MCF 10A (cell line): ENCODE data around the gene RAD51B. TPM values are rescaled to one million over a fixed set of nuclear protein-coding genes. Genes with fewer than 3 reads are reported as not detected.

Experiments used
- BruUV-seq: library from RNA; stranded (reverse); fragments of 400-500 nt; replicated peaks from 2 replicates; lab custom pipeline; 2021; lab: Mats Ljungman, UMichigan
- CTCF ChIA-PET: fragments of 300-600 bp; sonication (Branson Sonifier 250); formaldehyde crosslinking; extraction: SDS; loops from one replicate; lab custom pipeline; 2021; ENCODE audit warnings: antibody characterized with exemption, inconsistent platforms; lab: Yijun Ruan, JAX
- POLR2A ChIA-PET: fragments of 300-600, 350-650 bp; sonication (Branson Sonifier 250); formaldehyde crosslinking; extraction: SDS; loops from one replicate; lab custom pipeline; 2020; ENCODE audit warnings: antibody characterized with exemption, inconsistent platforms; lab: Yijun Ruan, JAX
- DNase-seq: peaks from one replicate; pipeline ENCODE4 v3.0.0-alpha.2; 2018; ENCODE audit not compliant: unreplicated experiment
- H3K27ac Mint-ChIP-seq: one replicate; pipeline ENCODE4 v1.8.0; 2022; ENCODE audit warnings: mild to moderate bottlenecking, low read depth, mixed read lengths; ENCODE audit not compliant: unreplicated experiment
- H3K27me3 Mint-ChIP-seq: one replicate; pipeline ENCODE4 v1.8.0; 2022; ENCODE audit warnings: mixed read lengths; ENCODE audit not compliant: insufficient read depth, unreplicated experiment
- H3K36me3 Mint-ChIP-seq: one replicate; pipeline ENCODE4 v1.8.0; 2022; ENCODE audit warnings: mild to moderate bottlenecking, moderate library complexity, mixed read lengths; ENCODE audit not compliant: insufficient read depth, unreplicated experiment
- H3K4me1 Mint-ChIP-seq: one replicate; pipeline ENCODE4 v1.8.0; 2022; ENCODE audit warnings: mixed read lengths; ENCODE audit not compliant: insufficient read depth, unreplicated experiment
- H3K4me3 Mint-ChIP-seq: one replicate; pipeline ENCODE4 v1.8.0; 2022; ENCODE audit warnings: mild to moderate bottlenecking, moderate library complexity, mixed read lengths; ENCODE audit not compliant: unreplicated experiment
- H3K9me3 Mint-ChIP-seq: one replicate; pipeline ENCODE4 v1.8.0; 2022; ENCODE audit warnings: mixed read lengths; ENCODE audit not compliant: unreplicated experiment
- CTCF ChIP-seq: fragments of 200-600 bp; IDR thresholded peaks from one replicate; pipeline ENCODE4 v1.8.0; 2022; ENCODE audit warnings: antibody characterized with exemption, mild to moderate bottlenecking; ENCODE audit not compliant: unreplicated experiment
- intact Hi-C: fragments of 100-400 bp; cut with micrococcal nuclease; formaldehyde crosslinking; loops from 2 replicates; pipeline ENCODE4 v1.14.1; 2022
- total RNA-seq: library from RNA; stranded (reverse); gene quantifications from 2 replicates; pipeline ENCODE4 v1.2.3, GENCODE V29; 2022

RAD51B gene
- total RNA-seq, 1 experiment from 2014 or later, result 14.6 TPM

GRCh38 chr14:68144051-68144681, 324.6 kb downstream of the RAD51B start:
- H3K36me3 Mint-ChIP-seq, result peaks cover 7% of the 10 kb centered on the region
- BruUV-seq, result no TSS peak
- H3K4me3 Mint-ChIP-seq, result no peak overlapping the region
- no peaks in the 10 kb centered on the region for H3K9me3 Mint-ChIP-seq
- intact Hi-C loops, result loop anchor here (5.0 kb wide), 3 partner anchors 403 to 673 kb away; partner anchors contain the start of gene ZFP36L1
- H3K27ac Mint-ChIP-seq, result peak overlapping the region; percentile 95
- ChIA-PET CTCF (interaction anchor here (0.6 to 1.9 kb wide), 4 partner anchors 14 to 200 kb away, joined by 3 to 5 read pairs (median 4); no protein-coding TSS in a partner anchor), POLR2A (interaction anchor here (0.5 to 2.1 kb wide), 20 partner anchors 9 to 720 kb away, joined by 3 to 10 read pairs (median 4); no protein-coding TSS in a partner anchor)
- DNase-seq, result peak; percentile 35
- peaks cover 75% of the 10 kb centered on the region for H3K4me1 Mint-ChIP-seq
- no peaks in the 10 kb centered on the region for H3K27me3 Mint-ChIP-seq
- no peak for TF ChIP-seq CTCF

GRCh38 chr14:68145036-68145435, 325.5 kb downstream of the RAD51B start:
- POLR2A ChIA-PET, result interaction anchor here (0.5 to 1.9 kb wide), 13 partner anchors 10 to 648 kb away, joined by 3 to 10 read pairs (median 5); partner anchors contain the start of gene ZFP36L1
- Mint-ChIP-seq H3K9me3 (no peaks in the 10 kb centered on the region), H3K36me3 (peaks cover 7% of the 10 kb centered on the region), H3K4me1 (peaks cover 66% of the 10 kb centered on the region), H3K27ac (peak overlapping the region; percentile 95), H3K27me3 (no peaks in the 10 kb centered on the region), H3K4me3 (no peak overlapping the region)
- no TSS peak for BruUV-seq
- no peak for DNase-seq
- intact Hi-C loops, result no loop called here
- TF ChIP-seq CTCF, result no peak
- CTCF ChIA-PET, result interaction anchor here (0.6 to 1.9 kb wide), 5 partner anchors 13 to 1296 kb away, joined by 3 to 5 read pairs (median 4); no protein-coding TSS in a partner anchor

GRCh38 chr14:68145539-68145938, 326.0 kb downstream of the RAD51B start:
- no peaks in the 10 kb centered on the region for H3K27me3 Mint-ChIP-seq
- intact Hi-C loops, result no loop called here
- H3K27ac Mint-ChIP-seq, result peak overlapping the region; percentile 95

More at GRCh38 chr14:68145539-68145938, 326.0 kb downstream of the RAD51B start:
- H3K36me3 Mint-ChIP-seq, result peaks cover 7% of the 10 kb centered on the region
- no TSS peak for BruUV-seq
- H3K4me3 Mint-ChIP-seq, result no peak overlapping the region
- no peaks in the 10 kb centered on the region for H3K9me3 Mint-ChIP-seq
- ChIA-PET CTCF (interaction anchor here (0.8 to 1.9 kb wide), 3 partner anchors 12 to 102 kb away, joined by 3 to 5 read pairs (median 5); no protein-coding TSS in a partner anchor), POLR2A (interaction anchor here (0.7 to 1.8 kb wide), 5 partner anchors 12 to 648 kb away, joined by 3 to 10 read pairs (median 5); partner anchors contain the start of gene ZFP36L1)
- DNase-seq, result no peak
- H3K4me1 Mint-ChIP-seq, result peaks cover 61% of the 10 kb centered on the region
- no peak for TF ChIP-seq CTCF
